OCI-LY7 (cell line): ENCODE data around the gene BCL11A.

Experiments
- EZH2phosphoT487 ChIP-seq: fragments of 200-600 bp; sonication (generic); IDR thresholded peaks from 2 replicates; pipeline ENCODE4 v1.6.1; 2018; ENCODE audit warnings: low read depth, borderline replicate concordance, mild to moderate bottlenecking, mixed run types, antibody characterized with exemption, low read length, moderate library complexity, mixed read lengths
- TF ChIP-seq, protein P1 (sequence below): fragments of 200-600 bp; sonication (generic); conservative IDR thresholded peaks from 2 replicates; pipeline ENCODE4 v1.5.1; 2014; ENCODE audit warnings: mild to moderate bottlenecking, antibody characterized with exemption, low read length, moderate library complexity, mixed read lengths

DNA sequence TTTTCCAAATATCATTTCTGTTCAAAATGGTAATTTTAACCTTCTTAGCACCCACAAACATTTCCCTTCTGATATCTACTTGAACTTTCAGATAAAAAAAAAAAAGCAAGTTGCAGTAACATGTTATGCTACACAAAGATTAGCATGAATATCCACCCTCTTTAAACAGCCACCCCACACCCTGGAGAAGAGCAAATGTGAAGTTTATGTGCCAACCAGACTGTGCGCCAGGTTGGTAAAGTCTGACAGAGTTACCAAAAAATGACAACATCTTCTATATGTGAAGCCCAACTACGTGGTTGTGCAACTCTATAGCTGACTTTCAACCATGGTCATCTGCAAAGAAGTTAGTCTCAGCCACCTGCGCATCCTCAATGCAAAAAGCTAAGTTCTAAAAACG lies 62.6 kb downstream of the BCL11A start:
- TF ChIP-seq, protein P1, sequence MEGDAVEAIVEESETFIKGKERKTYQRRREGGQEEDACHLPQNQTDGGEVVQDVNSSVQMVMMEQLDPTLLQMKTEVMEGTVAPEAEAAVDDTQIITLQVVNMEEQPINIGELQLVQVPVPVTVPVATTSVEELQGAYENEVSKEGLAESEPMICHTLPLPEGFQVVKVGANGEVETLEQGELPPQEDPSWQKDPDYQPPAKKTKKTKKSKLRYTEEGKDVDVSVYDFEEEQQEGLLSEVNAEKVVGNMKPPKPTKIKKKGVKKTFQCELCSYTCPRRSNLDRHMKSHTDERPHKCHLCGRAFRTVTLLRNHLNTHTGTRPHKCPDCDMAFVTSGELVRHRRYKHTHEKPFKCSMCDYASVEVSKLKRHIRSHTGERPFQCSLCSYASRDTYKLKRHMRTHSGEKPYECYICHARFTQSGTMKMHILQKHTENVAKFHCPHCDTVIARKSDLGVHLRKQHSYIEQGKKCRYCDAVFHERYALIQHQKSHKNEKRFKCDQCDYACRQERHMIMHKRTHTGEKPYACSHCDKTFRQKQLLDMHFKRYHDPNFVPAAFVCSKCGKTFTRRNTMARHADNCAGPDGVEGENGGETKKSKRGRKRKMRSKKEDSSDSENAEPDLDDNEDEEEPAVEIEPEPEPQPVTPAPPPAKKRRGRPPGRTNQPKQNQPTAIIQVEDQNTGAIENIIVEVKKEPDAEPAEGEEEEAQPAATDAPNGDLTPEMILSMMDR: no peak
- no peak for TF ChIP-seq EZH2phosphoT487
